ENCODE measurements around the gene KIT.

The KIT gene

DNA sequence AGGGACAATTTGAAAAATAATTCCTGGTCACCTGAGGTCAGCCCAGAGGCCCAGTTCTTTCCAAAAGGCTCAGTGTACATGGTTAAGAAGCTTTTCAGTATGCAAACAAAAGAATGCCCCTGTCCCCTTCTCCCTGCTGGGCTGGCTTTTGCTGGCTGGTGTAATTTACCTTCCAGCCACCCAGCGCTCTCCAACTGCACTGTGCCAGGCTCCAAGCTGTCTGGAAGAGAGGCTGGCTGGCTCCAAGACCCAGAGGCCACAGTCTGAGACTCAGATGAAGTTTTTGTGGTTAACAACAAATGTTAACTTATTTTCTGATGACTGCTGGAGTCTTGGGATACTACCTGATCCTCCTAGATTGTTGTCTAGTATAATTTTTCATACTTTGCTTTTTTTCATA lies 11.9 kb upstream of the KIT start:
- no peak for DNase-seq (ENCODE audit: low read depth in 1 of 2, low spot score in 1 of 2)
- in situ Hi-C loops (cut with HindIII; ENCODE audit: low pct_unique_long_range_greater_than_20kb, low sequenced_read_pairs): no loop called here
- no peak for TF ChIP-seq JUND (IDR thresholded peaks at IDR 0.05; ENCODE audit: low read depth)

DNA sequence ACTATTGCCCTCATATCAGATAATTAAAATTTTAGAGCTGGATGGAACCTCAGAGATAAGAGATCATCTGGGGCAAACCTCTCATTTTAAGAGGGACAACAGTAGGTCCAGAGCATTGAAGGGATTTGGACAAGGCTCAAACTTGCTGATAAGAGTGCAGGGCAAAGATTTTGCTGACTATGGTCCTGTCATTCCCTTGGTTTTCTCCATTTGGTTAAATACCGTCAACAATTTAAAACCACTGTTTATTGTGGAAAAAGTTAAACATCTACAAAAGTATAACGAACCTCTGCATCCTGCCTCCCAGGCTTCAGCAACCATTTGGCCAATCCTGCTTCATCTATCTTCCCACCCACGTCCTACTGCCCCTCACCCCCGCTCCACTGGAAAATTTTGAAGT lies 10.7 kb upstream of the KIT start:
- no peak for TF ChIP-seq JUND (IDR thresholded peaks at IDR 0.05; ENCODE audit: low read depth)
- DNase-seq (ENCODE audit: low read depth in 1 of 2, low spot score in 1 of 2): no peak
- in situ Hi-C loops (cut with HindIII; ENCODE audit: low pct_unique_long_range_greater_than_20kb, low sequenced_read_pairs): no loop called here

DNA sequence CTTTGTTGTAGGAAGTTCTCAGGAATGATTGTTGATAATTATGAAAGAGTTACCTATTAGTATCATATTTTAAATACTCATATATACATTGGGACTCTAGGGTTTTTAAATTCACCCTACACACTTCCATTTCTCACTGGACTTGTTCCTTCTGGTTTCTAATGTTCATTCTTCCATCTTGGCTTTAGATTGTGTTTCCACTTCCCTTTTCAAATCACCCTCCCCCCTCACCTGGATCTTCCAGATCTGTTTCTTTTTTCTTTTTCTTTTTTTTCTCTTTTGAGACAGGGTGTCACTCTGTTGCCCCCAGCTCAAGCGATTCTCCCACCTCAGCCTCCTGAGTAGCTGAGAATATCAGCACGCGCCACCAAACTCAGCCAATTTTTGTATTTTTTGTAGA lies 6.7 kb upstream of the KIT start:
- DNase-seq (ENCODE audit: low read depth in 1 of 2, low spot score in 1 of 2): no peak
- in situ Hi-C loops (cut with HindIII; ENCODE audit: low pct_unique_long_range_greater_than_20kb, low sequenced_read_pairs): no loop called here
- no peak for TF ChIP-seq JUND (IDR thresholded peaks at IDR 0.05; ENCODE audit: low read depth)

DNA sequence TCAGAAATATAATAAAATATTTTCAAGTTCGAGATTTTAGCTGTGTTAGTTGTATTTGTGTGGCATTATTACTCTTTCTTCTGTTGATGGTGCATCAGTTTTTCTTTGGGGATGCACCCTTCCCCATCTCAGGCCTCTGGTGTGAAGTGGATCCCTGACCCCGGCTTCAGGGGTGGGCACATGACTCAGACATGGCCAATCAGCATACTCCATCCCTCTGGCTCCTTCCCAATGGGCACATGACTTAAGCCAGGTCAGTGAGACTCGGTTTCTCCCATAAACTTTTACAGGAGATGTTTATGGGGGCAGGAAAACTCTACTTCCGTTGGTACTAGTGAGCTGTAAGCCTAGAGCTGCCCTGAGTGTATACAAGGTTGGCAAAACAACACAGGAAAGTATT lies 3.0 kb upstream of the KIT start:
- no peak for DNase-seq (ENCODE audit: low read depth in 1 of 2, low spot score in 1 of 2)
- no peak for TF ChIP-seq JUND (IDR thresholded peaks at IDR 0.05; ENCODE audit: low read depth)
- in situ Hi-C loops (cut with HindIII; ENCODE audit: low pct_unique_long_range_greater_than_20kb, low sequenced_read_pairs): no loop called here

DNA sequence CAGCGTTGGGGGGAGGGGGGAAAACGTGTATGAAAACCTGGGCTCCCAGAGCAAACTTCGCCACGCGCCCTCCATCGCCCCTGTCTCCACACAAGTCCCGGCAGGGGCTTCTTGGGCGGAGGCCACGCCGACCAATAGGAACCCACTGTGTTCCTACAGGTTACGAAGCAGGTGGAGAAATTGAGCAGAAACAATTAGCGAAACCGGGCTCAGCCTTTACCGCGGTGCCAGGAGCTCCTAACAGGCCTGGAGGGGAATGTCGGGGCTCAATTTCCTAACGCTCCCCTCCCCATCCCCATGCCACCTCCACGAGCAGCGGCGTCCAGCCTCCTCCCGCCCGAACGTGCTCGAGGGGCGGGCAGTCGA lies 589 bp upstream of the KIT start:
- TF ChIP-seq JUND (IDR thresholded peaks at IDR 0.05; ENCODE audit: low read depth): no peak
- in situ Hi-C loops (cut with HindIII; ENCODE audit: low pct_unique_long_range_greater_than_20kb, low sequenced_read_pairs): no loop called here
- DNase-seq (ENCODE audit: low read depth in 1 of 2, low spot score in 1 of 2): no peak

DNA sequence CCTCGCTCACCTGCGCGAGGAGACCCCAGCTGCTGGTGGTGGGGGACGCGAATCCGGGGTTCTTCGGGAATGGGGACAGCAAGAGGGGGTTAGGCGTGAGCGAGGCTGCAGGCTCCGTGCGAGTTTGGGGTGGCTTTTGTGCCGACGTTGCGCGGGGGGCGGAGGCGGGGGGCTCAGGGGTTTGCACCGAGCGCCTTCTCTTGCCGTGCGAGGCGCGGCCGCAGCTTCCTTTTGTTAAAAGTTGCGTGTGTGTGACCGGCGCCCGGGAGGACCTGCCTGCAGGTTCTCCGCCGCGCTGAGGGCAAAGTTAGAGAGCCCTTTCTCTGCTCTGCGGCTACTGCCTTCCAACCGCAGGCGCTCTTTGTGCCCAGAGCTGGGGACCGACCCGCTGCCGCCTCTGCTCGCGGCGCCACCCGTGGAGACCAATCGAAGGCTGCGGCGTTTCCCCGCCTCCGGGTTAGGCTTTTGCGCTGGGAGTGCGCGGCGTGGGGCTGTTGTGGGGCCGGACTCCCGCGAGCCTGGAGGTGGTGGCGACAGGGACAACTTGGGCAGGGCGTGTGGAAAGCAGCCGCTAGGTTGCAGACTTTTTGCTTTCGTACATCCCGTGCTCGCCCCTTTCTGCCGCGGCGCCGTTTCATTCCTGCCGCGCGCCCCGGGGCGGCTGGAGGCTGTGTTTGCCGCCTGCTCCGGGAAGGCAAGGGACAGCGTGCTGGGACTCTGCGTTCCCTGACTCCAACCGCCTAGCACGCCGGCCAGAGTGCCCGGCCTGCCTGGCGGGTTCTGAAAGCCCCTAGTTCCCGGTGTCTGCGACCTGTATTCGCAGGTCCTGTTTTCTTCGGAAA lies 716 bp downstream of the KIT start:
- in situ Hi-C loops (cut with HindIII; ENCODE audit: low pct_unique_long_range_greater_than_20kb, low sequenced_read_pairs): no loop called here
- DNase-seq (ENCODE audit: low read depth in 1 of 2, low spot score in 1 of 2): peak; percentile 61 to 75
- no peak for TF ChIP-seq JUND (IDR thresholded peaks at IDR 0.05; ENCODE audit: low read depth)

DNA sequence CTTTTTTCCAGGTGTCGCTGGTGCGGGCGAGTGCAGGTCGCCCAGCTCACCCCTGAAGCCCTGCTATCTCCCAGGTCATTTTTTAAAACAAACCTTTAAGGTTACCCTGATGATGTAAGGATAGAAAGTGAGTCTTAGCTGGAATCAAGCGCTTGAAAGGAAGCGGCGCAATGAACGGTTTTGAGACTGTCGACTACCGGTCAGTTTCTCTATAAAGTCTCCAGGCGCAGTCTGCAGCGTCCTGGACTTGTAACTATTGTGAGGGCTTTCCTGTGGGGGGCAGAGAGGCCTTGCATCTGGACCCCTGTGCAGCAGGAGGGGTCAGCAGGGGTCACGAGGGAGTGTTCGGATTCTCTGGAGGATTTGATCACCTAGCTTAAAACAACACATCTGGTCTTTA lies 1.6 kb downstream of the KIT start:
- no peak for TF ChIP-seq JUND (IDR thresholded peaks at IDR 0.05; ENCODE audit: low read depth)
- DNase-seq (ENCODE audit: low read depth in 1 of 2, low spot score in 1 of 2): peak; percentile 13 to 18
- in situ Hi-C loops (cut with HindIII; ENCODE audit: low pct_unique_long_range_greater_than_20kb, low sequenced_read_pairs): no loop called here

DNA sequence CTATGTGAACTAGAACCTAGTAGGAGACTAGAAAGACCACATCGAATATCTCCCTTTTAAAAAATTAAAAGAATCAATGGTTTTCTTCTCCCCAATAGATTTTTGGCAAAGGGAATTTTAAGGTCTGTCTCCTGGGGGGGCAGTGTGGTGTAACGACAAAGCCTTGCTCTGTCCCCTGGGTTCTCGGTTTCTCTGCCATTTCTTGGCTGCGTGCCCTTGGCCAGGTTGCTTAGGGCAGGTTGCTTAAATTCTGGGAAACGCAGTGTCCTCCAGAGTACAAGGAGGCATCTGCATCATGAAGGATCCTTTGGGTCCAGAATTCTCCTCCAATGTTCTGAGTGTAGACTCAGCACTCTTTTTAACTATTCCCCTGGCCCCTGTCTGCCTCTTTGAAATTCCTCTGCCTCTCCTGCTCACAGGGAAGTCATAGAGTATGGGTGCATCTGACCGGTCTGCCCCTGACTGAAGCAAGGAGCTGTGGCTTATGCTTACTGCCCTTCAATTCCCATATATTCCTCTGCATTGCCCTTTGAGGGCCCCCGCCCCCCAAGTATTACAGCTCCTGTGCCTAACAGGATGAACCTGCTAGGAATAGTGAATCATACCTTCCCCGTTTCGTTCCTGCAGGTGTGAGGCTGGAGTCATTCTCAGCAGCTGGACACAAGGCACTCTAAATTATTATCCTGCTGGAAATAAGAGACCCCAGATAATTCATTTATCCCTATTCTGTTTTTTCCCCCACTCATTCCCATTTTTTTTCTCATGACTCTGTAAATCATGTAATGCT lies 2.2 kb downstream of the KIT start:
- in situ Hi-C loops (cut with HindIII; ENCODE audit: low pct_unique_long_range_greater_than_20kb, low sequenced_read_pairs): no loop called here
- no peak for TF ChIP-seq JUND (IDR thresholded peaks at IDR 0.05; ENCODE audit: low read depth)
- DNase-seq (ENCODE audit: low read depth in 1 of 2, low spot score in 1 of 2): no peak

DNA sequence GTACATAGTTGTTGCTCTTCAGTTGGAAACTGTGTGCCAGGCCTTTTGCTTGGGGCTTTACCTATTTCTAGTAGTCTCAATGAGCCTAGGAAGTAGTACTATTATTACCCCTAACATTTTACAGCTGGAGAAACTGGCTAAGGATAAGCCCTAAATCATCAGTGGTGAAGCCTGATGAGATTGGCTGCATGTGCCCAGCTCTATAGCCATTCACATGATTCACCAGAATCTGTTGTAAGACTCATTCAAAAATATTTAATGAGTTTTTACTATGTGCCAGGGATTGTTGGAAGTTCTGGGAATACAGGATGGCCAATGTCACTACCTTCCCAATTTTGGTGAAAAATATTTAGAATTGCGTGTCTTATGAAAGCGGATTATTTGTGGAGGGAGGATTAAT lies 2.8 kb downstream of the KIT start:
- TF ChIP-seq JUND (IDR thresholded peaks at IDR 0.05; ENCODE audit: low read depth): no peak
- no peak for DNase-seq (ENCODE audit: low read depth in 1 of 2, low spot score in 1 of 2)
- in situ Hi-C loops (cut with HindIII; ENCODE audit: low pct_unique_long_range_greater_than_20kb, low sequenced_read_pairs): no loop called here

DNA sequence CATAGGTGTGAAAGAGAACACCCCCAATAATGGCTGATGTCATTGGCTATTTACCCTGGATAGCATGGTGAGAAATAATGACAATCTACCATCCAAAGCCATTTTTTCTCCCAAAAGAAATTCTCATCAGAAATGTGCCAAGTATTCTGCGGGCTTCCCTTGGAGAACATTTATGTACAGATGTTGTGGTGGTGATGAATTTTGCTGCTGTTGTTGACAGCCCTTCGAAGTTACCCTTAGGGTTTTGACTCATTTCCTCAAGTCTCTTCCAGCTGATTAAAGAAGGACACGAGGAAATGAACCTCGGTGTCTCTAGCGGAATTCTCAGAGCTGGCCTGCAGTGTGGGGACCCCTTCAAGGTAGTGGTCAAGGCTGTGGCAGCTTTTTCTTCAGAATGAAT lies 3.4 kb downstream of the KIT start:
- in situ Hi-C loops (cut with HindIII; ENCODE audit: low pct_unique_long_range_greater_than_20kb, low sequenced_read_pairs): no loop called here
- DNase-seq (ENCODE audit: low read depth in 1 of 2, low spot score in 1 of 2): no peak
- no peak for TF ChIP-seq JUND (IDR thresholded peaks at IDR 0.05; ENCODE audit: low read depth)

DNA sequence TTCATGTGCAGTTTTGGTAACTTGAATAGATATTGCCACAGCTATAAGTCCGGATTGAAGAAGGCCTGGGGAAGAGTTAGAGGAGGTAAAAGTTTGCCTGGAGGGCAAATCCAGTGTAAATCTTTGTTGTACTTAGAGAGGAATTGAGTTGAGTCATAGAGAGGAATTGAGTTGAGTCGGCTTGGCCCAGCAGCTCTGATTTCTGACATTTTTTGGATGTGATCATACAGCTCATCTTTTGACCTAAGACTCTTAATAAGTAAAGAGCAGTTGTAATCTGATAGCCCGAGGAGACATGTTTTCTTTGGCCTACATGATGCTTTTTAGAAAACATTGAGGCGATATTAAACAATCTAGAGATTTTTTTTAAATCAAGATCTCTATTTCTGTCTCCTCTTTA lies 3.9 kb downstream of the KIT start:
- in situ Hi-C loops (cut with HindIII; ENCODE audit: low pct_unique_long_range_greater_than_20kb, low sequenced_read_pairs): no loop called here
- no peak for TF ChIP-seq JUND (IDR thresholded peaks at IDR 0.05; ENCODE audit: low read depth)
- no peak for DNase-seq (ENCODE audit: low read depth in 1 of 2, low spot score in 1 of 2)

DNA sequence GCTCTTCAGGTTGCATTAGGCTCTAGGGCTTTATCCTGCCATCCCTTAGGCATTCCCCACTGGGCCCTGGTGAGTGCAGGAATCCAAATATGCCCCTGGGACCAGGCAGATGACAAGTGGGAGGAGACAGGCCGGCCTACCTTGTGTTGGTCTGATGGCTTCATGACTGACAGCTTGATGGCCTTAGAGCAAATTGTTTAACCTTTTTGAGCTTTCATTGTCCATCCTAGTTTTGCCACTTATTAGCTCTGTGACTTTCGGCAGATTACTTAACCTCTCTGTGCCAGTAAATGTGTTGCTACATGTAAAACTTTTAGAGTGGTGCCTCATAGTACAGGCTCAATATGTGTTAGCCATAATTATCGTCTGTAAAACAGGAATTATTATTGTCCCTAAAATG lies 4.4 kb downstream of the KIT start:
- TF ChIP-seq JUND (IDR thresholded peaks at IDR 0.05; ENCODE audit: low read depth): no peak
- DNase-seq (ENCODE audit: low read depth in 1 of 2, low spot score in 1 of 2): no peak
- in situ Hi-C loops (cut with HindIII; ENCODE audit: low pct_unique_long_range_greater_than_20kb, low sequenced_read_pairs): no loop called here

DNA sequence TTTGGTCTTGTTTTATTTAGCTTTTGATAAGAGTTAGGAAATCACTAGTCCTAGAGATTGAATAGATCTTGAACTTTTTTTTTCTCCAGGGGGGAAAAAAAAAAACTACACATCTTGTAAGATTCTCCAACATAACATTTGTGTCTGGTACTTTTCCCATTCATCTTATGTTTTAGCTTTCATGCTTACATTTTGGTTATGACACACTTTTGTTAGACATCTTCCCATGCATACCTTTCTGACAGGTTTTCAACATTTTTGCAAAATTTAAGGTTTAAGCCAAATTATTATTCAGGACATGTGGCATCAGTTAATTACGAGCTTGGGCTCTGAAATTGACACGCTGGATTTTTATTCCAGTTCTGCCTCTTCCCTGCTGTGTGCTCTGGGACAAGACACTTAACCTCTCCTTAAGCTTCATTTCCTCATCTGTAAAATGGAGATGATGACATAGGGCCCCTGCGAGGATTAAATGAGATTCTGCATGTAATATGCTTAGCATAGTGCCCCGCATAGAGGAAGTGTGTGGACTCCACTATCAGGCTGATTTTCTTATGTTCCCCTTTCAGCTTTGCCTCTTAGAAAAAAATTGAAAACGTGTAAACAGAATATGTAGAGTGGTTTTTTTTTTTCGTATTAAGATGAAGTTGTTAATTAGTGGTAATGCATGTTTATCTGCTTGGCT lies 5.3 kb downstream of the KIT start:
- no peak for TF ChIP-seq JUND (IDR thresholded peaks at IDR 0.05; ENCODE audit: low read depth)
- no peak for DNase-seq (ENCODE audit: low read depth in 1 of 2, low spot score in 1 of 2)

More for the DNA sequence above, 5.3 kb downstream of the KIT start:
- in situ Hi-C loops (cut with HindIII; ENCODE audit: low pct_unique_long_range_greater_than_20kb, low sequenced_read_pairs): no loop called here

All from T47D (cell line).